Activated CD4-positive, alpha-beta T cell treated with anti-CD3 and anti-CD28 coated beads for 36 hours (primary cell): ENCODE results near the gene RPS6KA3. TPM values are rescaled to one million over a fixed set of nuclear protein-coding genes. Genes with fewer than 3 reads are reported as not detected.

ENCODE experiments used
- ATAC-seq: fragments of 200-7000 bp; cut with Tn5 transposase; one replicate; pipeline ENCODE4 v1.10.0; 2021; ENCODE audit warnings: mild to moderate bottlenecking, moderate library complexity
- CTCF ChIA-PET: fragments of 350-600 bp; sonication (Branson Sonifier 250); formaldehyde crosslinking; loops from one replicate; lab custom pipeline; 2021; ENCODE audit warnings: antibody characterized with exemption; lab: Charles Lee
- POLR2A ChIA-PET: fragments of 350-600 bp; sonication (Branson Sonifier 250); formaldehyde crosslinking; loops from one replicate; lab custom pipeline; 2021; ENCODE audit warnings: antibody characterized with exemption, inconsistent platforms; lab: Charles Lee
- DNase-seq: peaks from one replicate; pipeline ENCODE4 v3.0.0-alpha.2; 2020
- H3K27ac Mint-ChIP-seq: one replicate; pipeline ENCODE4 v1.8.0; 2021; ENCODE audit warnings: mixed read lengths
- H3K27me3 Mint-ChIP-seq: one replicate; pipeline ENCODE4 v1.8.0; 2021; ENCODE audit warnings: mixed read lengths
- H3K36me3 Mint-ChIP-seq: one replicate; pipeline ENCODE4 v1.8.0; 2021; ENCODE audit warnings: low read depth, mixed read lengths
- H3K4me1 Mint-ChIP-seq: one replicate; pipeline ENCODE4 v1.8.0; 2021; ENCODE audit warnings: mixed read lengths
- H3K4me3 Mint-ChIP-seq: one replicate; pipeline ENCODE4 v1.8.0; 2021; ENCODE audit warnings: mild to moderate bottlenecking, moderate library complexity, mixed read lengths
- H3K9me3 Mint-ChIP-seq: one replicate; pipeline ENCODE4 v1.8.0; 2021; ENCODE audit warnings: low read depth, mixed read lengths
- intact Hi-C, 2 experiments: fragments of 100-400 bp; cut with DNase I in 1 of 2; cut with micrococcal nuclease in 1 of 2; formaldehyde crosslinking; loops; one replicate each; pipeline versions ENCODE4 v1.14.2 to v1.15.1; 2022 to 2024; cut with DNase I, micrococcal nuclease
- total RNA-seq, 2 experiments: library from RNA; stranded (reverse); gene quantifications; one replicate each; pipeline ENCODE4 v1.2.3, GENCODE V29; 2021

RPS6KA3 gene
- total RNA-seq, 2 experiments from 2014 or later = 40.7 to 41.5 TPM

GRCh38 chrX:20218836-20219505 lies 47.7 kb downstream of the RPS6KA3 start:
- Mint-ChIP-seq H3K36me3 (peaks cover 2% of the 10 kb centered on the region), H3K4me1 (peaks cover 40% of the 10 kb centered on the region), H3K27ac (no peak overlapping the region), H3K4me3 (no peak overlapping the region), H3K9me3 (no peaks in the 10 kb centered on the region), H3K27me3 (no peaks in the 10 kb centered on the region)
- CTCF ChIA-PET = interaction anchor here (0.7 kb wide), 1 partner anchor 22 kb away, joined by 3 read pairs; no protein-coding TSS in a partner anchor
- ATAC-seq (no peak), DNase-seq (no peak)
- POLR2A ChIA-PET = no interaction called here
- intact Hi-C loops = no loop called here

GRCh38 chrX:20217906-20218305 lies 48.8 kb downstream of the RPS6KA3 start:
- Mint-ChIP-seq H3K4me1 (peaks cover 41% of the 10 kb centered on the region), H3K27me3 (no peaks in the 10 kb centered on the region), H3K36me3 (peaks cover 2% of the 10 kb centered on the region), H3K9me3 (no peaks in the 10 kb centered on the region), H3K4me3 (no peak overlapping the region), H3K27ac (no peak overlapping the region)
- intact Hi-C loops = no loop called here
- ChIA-PET CTCF (no interaction called here), POLR2A (no interaction called here)
- ATAC-seq (no peak), DNase-seq (no peak)

GRCh38 chrX:20217271-20217670 lies 49.4 kb downstream of the RPS6KA3 start:
- H3K4me1 Mint-ChIP-seq = peaks cover 47% of the 10 kb centered on the region
- ATAC-seq (no peak), DNase-seq (no peak)
- CTCF ChIA-PET = no interaction called here
- no peaks in the 10 kb centered on the region for H3K27me3 Mint-ChIP-seq
- intact Hi-C loops = no loop called here
- H3K4me3 Mint-ChIP-seq = no peak overlapping the region
- H3K36me3 Mint-ChIP-seq = peaks cover 2% of the 10 kb centered on the region
- no peaks in the 10 kb centered on the region for H3K9me3 Mint-ChIP-seq
- POLR2A ChIA-PET = no interaction called here
- peak overlapping the region; percentile 33 for H3K27ac Mint-ChIP-seq

- intact Hi-C loops = no loop called here
- DNase-seq (no peak), ATAC-seq (no peak)
- ChIA-PET POLR2A (interaction anchor here (0.6 kb wide), 1 partner anchor 45 kb away, joined by 5 read pairs; no protein-coding TSS in a partner anchor), CTCF (no interaction called here)
- H3K9me3 Mint-ChIP-seq = no peaks in the 10 kb centered on the region
- H3K27ac Mint-ChIP-seq = no peak overlapping the region
- no peak overlapping the region for H3K4me3 Mint-ChIP-seq
- peaks cover 50% of the 10 kb centered on the region for H3K4me1 Mint-ChIP-seq
- H3K36me3 Mint-ChIP-seq = peaks cover 2% of the 10 kb centered on the region
- H3K27me3 Mint-ChIP-seq = no peaks in the 10 kb centered on the region
Observed at GRCh38 chrX:20215565-20215964, 51.1 kb downstream of the RPS6KA3 start.

GRCh38 chrX:20212486-20213089 lies 54.1 kb downstream of the RPS6KA3 start:
- CTCF ChIA-PET = interaction anchor here (0.7 to 1.0 kb wide), 2 partner anchors 12 to 128 kb away, joined by 3 to 4 read pairs; no protein-coding TSS in a partner anchor
- no peak overlapping the region for H3K27ac Mint-ChIP-seq
- no peaks in the 10 kb centered on the region for H3K9me3 Mint-ChIP-seq

GRCh38 chrX:20211261-20211786 lies 55.4 kb downstream of the RPS6KA3 start:
- POLR2A ChIA-PET = no interaction called here
- H3K36me3 Mint-ChIP-seq = peaks cover 27% of the 10 kb centered on the region
- intact Hi-C loops = loop anchor here in 1 of 2 experiments (5.0 kb wide), 1 partner anchor 69 kb away; the partner anchor contains the start of gene EIF1AX
- H3K9me3 Mint-ChIP-seq = no peaks in the 10 kb centered on the region
- no peak overlapping the region for H3K4me3 Mint-ChIP-seq
- no peak for ATAC-seq
- peaks cover 51% of the 10 kb centered on the region for H3K4me1 Mint-ChIP-seq
- DNase-seq = no peak
- CTCF ChIA-PET = no interaction called here
- no peak overlapping the region for H3K27ac Mint-ChIP-seq
- H3K27me3 Mint-ChIP-seq = no peaks in the 10 kb centered on the region

More at GRCh38 chrX:20212486-20213089, 54.1 kb downstream of the RPS6KA3 start:
- POLR2A ChIA-PET = interaction anchor here (0.7 kb wide), 1 partner anchor 307 kb away, joined by 3 read pairs; no protein-coding TSS in a partner anchor
- intact Hi-C loops = loop anchor here in 1 of 2 experiments (5.0 kb wide), 1 partner anchor 70 kb away; the partner anchor contains the start of gene EIF1AX
- no peaks in the 10 kb centered on the region for H3K27me3 Mint-ChIP-seq
- H3K4me1 Mint-ChIP-seq = peaks cover 44% of the 10 kb centered on the region
- H3K4me3 Mint-ChIP-seq = no peak overlapping the region
- no peak for DNase-seq
- peaks cover 16% of the 10 kb centered on the region for H3K36me3 Mint-ChIP-seq
- peak; percentile 90 for ATAC-seq

- DNase-seq (peak; percentile 9), ATAC-seq (peak; percentile 42)
- Mint-ChIP-seq H3K4me1 (peaks cover 42% of the 10 kb centered on the region), H3K4me3 (no peak overlapping the region), H3K27ac (peak overlapping the region; percentile 27), H3K27me3 (no peaks in the 10 kb centered on the region), H3K9me3 (no peaks in the 10 kb centered on the region), H3K36me3 (peaks cover 35% of the 10 kb centered on the region)
- POLR2A ChIA-PET = no interaction called here
- intact Hi-C loops = no loop called here
- CTCF ChIA-PET = no interaction called here
Observed at GRCh38 chrX:20205927-20206708, 60.6 kb downstream of the RPS6KA3 start.

GRCh38 chrX:20204351-20204750 lies 62.4 kb downstream of the RPS6KA3 start:
- Mint-ChIP-seq H3K4me1 (peaks cover 34% of the 10 kb centered on the region), H3K9me3 (no peaks in the 10 kb centered on the region), H3K27me3 (no peaks in the 10 kb centered on the region), H3K36me3 (peaks cover 45% of the 10 kb centered on the region), H3K27ac (no peak overlapping the region), H3K4me3 (no peak overlapping the region)
- intact Hi-C loops = no loop called here
- ChIA-PET POLR2A (no interaction called here), CTCF (no interaction called here)
- DNase-seq (no peak), ATAC-seq (no peak)

- peaks cover 24% of the 10 kb centered on the region for H3K4me1 Mint-ChIP-seq
Observed at GRCh38 chrX:20197641-20198210, 69.0 kb downstream of the RPS6KA3 start.

GRCh38 chrX:20189171-20189570 lies 77.5 kb downstream of the RPS6KA3 start:
- POLR2A ChIA-PET = no interaction called here
- no peak overlapping the region for H3K4me3 Mint-ChIP-seq
- intact Hi-C loops = no loop called here
- H3K27me3 Mint-ChIP-seq = no peaks in the 10 kb centered on the region
- H3K27ac Mint-ChIP-seq = peak overlapping the region; percentile 7
- peaks cover 24% of the 10 kb centered on the region for H3K36me3 Mint-ChIP-seq
- no peak for ATAC-seq
- no peaks in the 10 kb centered on the region for H3K4me1 Mint-ChIP-seq
- CTCF ChIA-PET = interaction anchor here (0.6 kb wide), 1 partner anchor 726 kb away, joined by 3 read pairs; no protein-coding TSS in a partner anchor
- H3K9me3 Mint-ChIP-seq = no peaks in the 10 kb centered on the region
- no peak for DNase-seq

More at GRCh38 chrX:20197641-20198210, 69.0 kb downstream of the RPS6KA3 start:
- intact Hi-C loops = no loop called here
- ATAC-seq = no peak
- ChIA-PET CTCF (no interaction called here), POLR2A (no interaction called here)
- Mint-ChIP-seq H3K27me3 (no peaks in the 10 kb centered on the region), H3K9me3 (no peaks in the 10 kb centered on the region), H3K36me3 (peaks cover 33% of the 10 kb centered on the region), H3K4me3 (no peak overlapping the region), H3K27ac (no peak overlapping the region)
- no peak for DNase-seq
